ENCODE results near the gene GATAD2B.

The GATAD2B gene

GRCh38 chr1:153795934-153796785 is 126.6 kb downstream of the GATAD2B start:
- peaks cover 8% of the 10 kb centered on the region; the same call in 1 of the 2 replicates for H3K4me1 ChIP-seq (ENCODE audit: insufficient read depth, low read length)
- no peak overlapping the region for H3K4me3 ChIP-seq (ENCODE audit: low read length)
- H3K9ac ChIP-seq (ENCODE audit: low read depth, low read length), result no peak overlapping the region
- H3K36me3 ChIP-seq (ENCODE audit: insufficient read depth, low read depth, low read length), result no peaks in the 10 kb centered on the region
- no peaks in the 10 kb centered on the region for H3K27me3 ChIP-seq (ENCODE audit: insufficient read depth, low read length)
- no peak overlapping the region for H3K27ac ChIP-seq (ENCODE audit: low read length)
- no peaks in the 10 kb centered on the region for H3K9me3 ChIP-seq (ENCODE audit: insufficient read depth, low read depth, low read length)

GRCh38 chr1:153795330-153795837 is 127.4 kb downstream of the GATAD2B start:
- no peaks in the 10 kb centered on the region for H3K36me3 ChIP-seq (ENCODE audit: insufficient read depth, low read depth, low read length)
- peak overlapping the region; percentile 41; the same call in 1 of the 2 replicates for H3K4me3 ChIP-seq (ENCODE audit: low read length)
- H3K4me1 ChIP-seq (ENCODE audit: insufficient read depth, low read length), result peaks cover 8% of the 10 kb centered on the region; the same call in 1 of the 2 replicates
- no peaks in the 10 kb centered on the region for H3K9me3 ChIP-seq (ENCODE audit: insufficient read depth, low read depth, low read length)
- no peak overlapping the region for H3K27ac ChIP-seq (ENCODE audit: low read length)
- peak overlapping the region; percentile 45; the same call in 1 of the 2 replicates for H3K9ac ChIP-seq (ENCODE audit: low read depth, low read length)
- H3K27me3 ChIP-seq (ENCODE audit: insufficient read depth, low read length), result no peaks in the 10 kb centered on the region

GRCh38 chr1:153794624-153795329 is 128.0 kb downstream of the GATAD2B start:
- Histone ChIP-seq H3K9ac (ENCODE audit: low read depth, low read length) (peak overlapping the region; percentile 45; the same call in 1 of the 2 replicates), H3K4me1 (ENCODE audit: insufficient read depth, low read length) (peaks cover 8% of the 10 kb centered on the region; the same call in 1 of the 2 replicates), H3K9me3 (ENCODE audit: insufficient read depth, low read depth, low read length) (no peaks in the 10 kb centered on the region), H3K27me3 (ENCODE audit: insufficient read depth, low read length) (no peaks in the 10 kb centered on the region), H3K4me3 (ENCODE audit: low read length) (peak overlapping the region; percentile 50; the same call in 1 of the 2 replicates), H3K27ac (ENCODE audit: low read length) (peak overlapping the region; percentile 40), H3K36me3 (ENCODE audit: insufficient read depth, low read depth, low read length) (no peaks in the 10 kb centered on the region)

GRCh38 chr1:153793973-153794615 is 128.7 kb downstream of the GATAD2B start:
- Histone ChIP-seq H3K4me1 (ENCODE audit: insufficient read depth, low read length) (peaks cover 8% of the 10 kb centered on the region; the same call in 1 of the 2 replicates), H3K4me3 (ENCODE audit: low read length) (peak overlapping the region; percentile 50; the same call in 1 of the 2 replicates), H3K9ac (ENCODE audit: low read depth, low read length) (peak overlapping the region; percentile 45; the same call in 1 of the 2 replicates), H3K9me3 (ENCODE audit: insufficient read depth, low read depth, low read length) (no peaks in the 10 kb centered on the region), H3K27ac (ENCODE audit: low read length) (peak overlapping the region; percentile 40), H3K36me3 (ENCODE audit: insufficient read depth, low read depth, low read length) (no peaks in the 10 kb centered on the region), H3K27me3 (ENCODE audit: insufficient read depth, low read length) (no peaks in the 10 kb centered on the region)

- H3K36me3 ChIP-seq (ENCODE audit: insufficient read depth, low read depth, low read length), result no peaks in the 10 kb centered on the region
- H3K9ac ChIP-seq (ENCODE audit: low read depth, low read length), result peak overlapping the region; percentile 45; the same call in 1 of the 2 replicates
- H3K27me3 ChIP-seq (ENCODE audit: insufficient read depth, low read length), result no peaks in the 10 kb centered on the region
- peaks cover 8% of the 10 kb centered on the region; the same call in 1 of the 2 replicates for H3K4me1 ChIP-seq (ENCODE audit: insufficient read depth, low read length)
- H3K9me3 ChIP-seq (ENCODE audit: insufficient read depth, low read depth, low read length), result no peaks in the 10 kb centered on the region
- H3K27ac ChIP-seq (ENCODE audit: low read length), result no peak overlapping the region
- H3K4me3 ChIP-seq (ENCODE audit: low read length), result peak overlapping the region; percentile 50; the same call in 1 of the 2 replicates
These were observed 129.4 kb downstream of the GATAD2B start for GRCh38 chr1:153793261-153793972.

GRCh38 chr1:153792631-153793041 is 130.1 kb downstream of the GATAD2B start:
- Histone ChIP-seq H3K9ac (ENCODE audit: low read depth, low read length) (no peak overlapping the region), H3K27me3 (ENCODE audit: insufficient read depth, low read length) (no peaks in the 10 kb centered on the region), H3K4me1 (ENCODE audit: insufficient read depth, low read length) (peaks cover 8% of the 10 kb centered on the region; the same call in 1 of the 2 replicates), H3K4me3 (ENCODE audit: low read length) (no peak overlapping the region), H3K36me3 (ENCODE audit: insufficient read depth, low read depth, low read length) (no peaks in the 10 kb centered on the region), H3K27ac (ENCODE audit: low read length) (no peak overlapping the region), H3K9me3 (ENCODE audit: insufficient read depth, low read depth, low read length) (no peaks in the 10 kb centered on the region)

GRCh38 chr1:153791648-153792253 is 131.0 kb downstream of the GATAD2B start:
- H3K4me3 ChIP-seq (ENCODE audit: low read length), result no peak overlapping the region
- H3K9ac ChIP-seq (ENCODE audit: low read depth, low read length), result no peak overlapping the region
- H3K27me3 ChIP-seq (ENCODE audit: insufficient read depth, low read length), result no peaks in the 10 kb centered on the region

GRCh38 chr1:153790966-153791647 is 131.7 kb downstream of the GATAD2B start:
- H3K4me1 ChIP-seq (ENCODE audit: insufficient read depth, low read length), result peaks cover 8% of the 10 kb centered on the region; the same call in 1 of the 2 replicates
- H3K4me3 ChIP-seq (ENCODE audit: low read length), result no peak overlapping the region
- H3K9ac ChIP-seq (ENCODE audit: low read depth, low read length), result no peak overlapping the region
- H3K27me3 ChIP-seq (ENCODE audit: insufficient read depth, low read length), result no peaks in the 10 kb centered on the region
- no peak overlapping the region for H3K27ac ChIP-seq (ENCODE audit: low read length)
- H3K36me3 ChIP-seq (ENCODE audit: insufficient read depth, low read depth, low read length), result no peaks in the 10 kb centered on the region
- H3K9me3 ChIP-seq (ENCODE audit: insufficient read depth, low read depth, low read length), result no peaks in the 10 kb centered on the region

More at GRCh38 chr1:153791648-153792253, 131.0 kb downstream of the GATAD2B start:
- no peaks in the 10 kb centered on the region for H3K36me3 ChIP-seq (ENCODE audit: insufficient read depth, low read depth, low read length)
- no peaks in the 10 kb centered on the region for H3K9me3 ChIP-seq (ENCODE audit: insufficient read depth, low read depth, low read length)
- H3K4me1 ChIP-seq (ENCODE audit: insufficient read depth, low read length), result peaks cover 8% of the 10 kb centered on the region; the same call in 1 of the 2 replicates
- no peak overlapping the region for H3K27ac ChIP-seq (ENCODE audit: low read length)

GRCh38 chr1:153790313-153790965 is 132.3 kb downstream of the GATAD2B start:
- Histone ChIP-seq H3K4me3 (ENCODE audit: low read length) (no peak overlapping the region), H3K9me3 (ENCODE audit: insufficient read depth, low read depth, low read length) (no peaks in the 10 kb centered on the region), H3K27ac (ENCODE audit: low read length) (no peak overlapping the region), H3K27me3 (ENCODE audit: insufficient read depth, low read length) (no peaks in the 10 kb centered on the region), H3K9ac (ENCODE audit: low read depth, low read length) (no peak overlapping the region), H3K4me1 (ENCODE audit: insufficient read depth, low read length) (peaks cover 8% of the 10 kb centered on the region; the same call in 1 of the 2 replicates), H3K36me3 (ENCODE audit: insufficient read depth, low read depth, low read length) (no peaks in the 10 kb centered on the region)

All from iPS-20b (cell line).